Iris pigment epithelial cell (primary cell): ENCODE measurements around the gene FAM174C.
"Not testable (repeated sequence)": the region's sequence is repeated elsewhere in the genome, so short reads cannot be mapped to it uniquely, and the experiment has no call there.

Source experiments
- DNase-seq: peaks from one replicate; pipeline ENCODE4 v3.0.0-alpha.2; 2011; ENCODE audit warnings: low read depth

The FAM174C gene

DNA sequence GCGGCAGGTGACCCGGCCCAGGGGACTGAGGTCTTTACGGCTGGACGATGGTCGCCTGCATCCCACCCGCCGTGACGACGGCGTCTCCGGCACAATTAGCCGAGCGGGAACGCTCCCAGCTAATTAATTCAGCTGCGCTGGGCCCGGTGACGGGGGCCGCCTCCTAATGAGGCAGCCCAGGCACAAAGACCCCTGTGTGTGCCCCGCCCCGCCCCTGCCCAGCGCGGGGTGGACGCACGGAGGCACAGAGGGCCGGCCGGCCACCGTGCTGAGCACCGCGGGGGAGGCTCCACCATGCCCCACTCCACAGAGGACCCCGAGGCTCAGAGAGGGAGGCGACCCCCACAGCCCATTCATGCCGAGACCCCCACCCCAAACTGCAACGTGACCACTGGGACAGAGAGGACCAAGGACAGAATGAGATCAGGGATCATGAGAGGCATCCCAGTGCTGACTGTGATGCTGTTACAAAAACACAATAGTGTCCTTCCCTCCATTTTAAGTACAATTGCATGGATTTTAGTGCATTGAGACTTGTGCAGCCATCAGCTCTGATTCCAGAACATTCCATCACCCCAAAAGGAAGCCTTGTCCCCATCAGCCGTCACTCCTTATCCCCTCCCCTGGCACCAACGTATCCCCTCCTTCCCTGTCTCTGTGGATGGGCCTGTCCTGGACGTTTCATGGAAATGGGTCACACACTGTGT is 27.4 kb downstream of the FAM174C start:
- DNase-seq, result no peak

- no peak for DNase-seq
Measured at GRCh38 chr19:1304197-1304924, 29.0 kb downstream of the FAM174C start.

GRCh38 chr19:1305354-1305753 is 30.0 kb downstream of the FAM174C start:
- not testable (repeated sequence) for DNase-seq

GRCh38 chr19:1307320-1307719 is 32.0 kb downstream of the FAM174C start:
- no peak for DNase-seq

DNA sequence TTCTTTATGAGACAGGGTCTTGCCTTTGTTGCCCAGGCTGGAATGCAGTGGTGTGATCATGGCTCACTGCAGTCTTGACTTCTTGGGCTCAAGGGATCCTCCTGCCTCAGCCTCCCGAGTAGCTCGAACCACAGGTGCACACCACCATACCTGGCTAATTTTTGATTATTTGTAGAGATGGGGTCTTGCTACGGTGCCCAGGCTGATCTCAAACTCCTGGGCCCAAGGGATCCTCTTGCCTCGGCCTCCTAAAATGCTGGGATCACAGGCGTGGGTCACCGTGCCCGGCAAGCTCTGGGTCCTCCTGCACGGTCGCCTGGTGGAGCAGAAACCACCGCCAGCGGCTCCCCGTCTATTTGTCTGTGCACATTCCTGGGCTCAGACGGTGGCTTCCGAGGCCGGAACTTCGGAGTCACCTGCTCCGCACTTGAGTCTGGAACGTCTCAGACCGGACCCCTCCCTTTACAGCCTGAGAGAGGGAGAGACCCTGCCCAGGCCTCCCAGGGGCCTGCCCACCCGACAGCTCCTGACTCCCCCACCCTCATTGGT is 32.5 kb downstream of the FAM174C start:
- DNase-seq, result no peak

GRCh38 chr19:1308718-1309117 is 33.4 kb downstream of the FAM174C start:
- DNase-seq, result no peak

DNA sequence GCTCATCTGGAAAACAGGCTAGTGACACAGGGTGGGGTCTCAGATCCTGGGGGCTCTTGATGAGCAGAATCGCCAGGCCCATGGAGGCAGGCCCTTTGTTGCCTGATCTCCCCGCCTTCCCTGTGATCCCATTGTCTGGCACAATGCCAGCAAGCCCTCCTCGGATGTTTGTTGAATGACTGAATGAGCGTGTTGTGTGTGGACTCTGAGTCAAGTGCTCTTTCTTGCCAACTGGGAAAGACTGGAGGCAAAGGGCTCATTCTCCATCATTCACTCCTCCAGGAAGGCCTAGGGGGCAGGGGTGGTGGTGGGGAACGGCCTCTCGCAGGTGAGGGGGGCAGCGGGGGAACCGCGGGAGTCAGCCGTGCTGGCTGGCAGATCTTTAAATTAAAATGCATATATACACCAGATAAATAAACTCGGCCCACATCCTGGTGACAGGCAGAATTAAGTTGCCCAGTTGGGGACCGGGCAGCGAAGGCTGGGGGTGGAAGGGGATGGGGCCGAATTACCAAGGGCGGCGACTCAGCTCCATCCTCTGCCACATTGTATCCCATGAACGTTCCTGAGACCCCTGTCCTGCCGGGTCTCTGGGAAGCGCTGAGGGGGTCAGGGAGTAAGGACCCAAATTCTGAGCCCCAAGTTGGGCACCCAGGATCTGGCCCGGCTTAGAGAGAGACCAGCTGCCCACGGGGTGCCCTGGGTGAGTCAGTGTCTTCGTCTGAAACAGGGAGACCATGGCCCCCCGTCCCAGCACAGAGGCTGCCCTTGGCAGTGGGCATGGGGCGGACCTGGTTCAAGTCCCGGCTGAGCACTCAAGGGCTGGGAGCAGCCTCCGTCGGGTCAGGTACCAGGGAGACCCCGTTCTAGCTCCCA is 34.9 kb downstream of the FAM174C start:
- no peak for DNase-seq

GRCh38 chr19:1310853-1311180 is 35.5 kb downstream of the FAM174C start:
- DNase-seq, result no peak

DNA sequence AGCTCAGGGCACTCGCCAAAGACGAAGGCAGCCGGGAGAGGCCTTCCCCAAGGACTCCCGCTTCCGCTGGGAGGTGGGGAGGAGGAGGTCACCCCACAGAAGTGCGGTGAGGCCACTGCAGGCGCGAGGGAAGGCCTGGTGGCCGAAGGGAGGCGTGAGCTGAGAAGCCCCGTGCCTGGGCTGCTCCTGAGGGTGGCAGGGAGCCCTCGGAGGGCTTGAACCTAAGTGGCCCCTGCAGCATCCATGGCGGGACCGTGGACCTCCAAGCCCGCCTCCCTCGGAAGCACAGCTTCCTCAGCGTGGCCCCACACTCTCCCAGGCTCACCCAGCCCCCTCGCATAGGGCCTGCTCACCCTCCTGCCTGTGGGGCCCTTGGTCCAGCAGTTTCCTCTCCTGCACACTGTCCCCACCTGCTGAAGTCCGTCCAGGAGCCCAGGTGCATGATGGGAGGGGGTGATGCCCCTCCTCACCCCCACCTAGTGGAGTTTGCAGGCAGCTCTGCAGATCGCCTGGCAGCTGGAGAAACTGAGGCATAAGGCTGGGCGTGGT is 36.3 kb downstream of the FAM174C start:
- no peak for DNase-seq

DNA sequence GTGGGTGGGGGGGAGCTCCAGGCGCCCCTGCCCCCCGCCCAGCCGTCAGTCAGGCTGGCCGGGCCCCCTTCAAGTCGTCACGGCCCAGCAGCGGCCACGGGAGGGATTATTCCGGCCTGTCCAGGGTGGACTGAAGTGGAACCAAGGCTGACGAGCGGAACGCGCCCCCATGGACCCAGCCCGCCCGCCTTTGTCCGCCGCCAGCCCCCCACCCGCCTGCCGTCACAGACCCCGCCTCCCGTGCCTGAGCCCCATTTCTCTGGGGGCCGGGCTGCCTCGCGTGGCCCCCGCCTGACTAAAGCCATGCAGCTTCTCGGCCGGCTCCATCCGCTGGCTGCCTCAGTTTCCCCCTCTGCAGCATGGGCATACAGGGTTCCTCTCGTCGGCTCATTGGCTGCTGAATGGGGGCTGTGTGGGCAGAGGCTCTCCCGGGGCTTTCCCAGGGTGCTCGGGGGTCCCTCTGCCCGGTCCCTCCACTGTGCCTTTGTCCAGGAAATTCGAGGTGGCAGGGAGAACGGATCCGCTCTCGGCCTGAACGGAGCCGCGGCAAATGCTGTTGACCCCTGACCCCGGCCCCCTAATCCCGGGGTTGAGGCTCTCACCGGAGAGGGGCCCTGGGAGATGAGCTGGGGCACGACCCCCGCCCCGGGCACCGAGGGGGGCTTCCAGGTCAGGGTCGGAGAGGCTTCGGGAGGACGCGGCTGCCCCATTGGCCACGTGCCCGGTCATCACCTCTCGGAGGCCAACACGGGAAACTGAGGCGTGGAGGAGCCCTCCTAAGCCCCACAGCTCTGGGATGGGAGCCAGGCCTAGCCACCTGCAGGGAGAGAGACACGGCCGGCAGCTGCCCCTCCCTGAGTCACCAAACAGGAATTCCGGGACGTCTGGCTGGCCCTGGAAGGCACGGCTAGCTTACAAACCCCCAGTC is 37.7 kb downstream of the FAM174C start:
- peak; percentile 63 for DNase-seq

DNA sequence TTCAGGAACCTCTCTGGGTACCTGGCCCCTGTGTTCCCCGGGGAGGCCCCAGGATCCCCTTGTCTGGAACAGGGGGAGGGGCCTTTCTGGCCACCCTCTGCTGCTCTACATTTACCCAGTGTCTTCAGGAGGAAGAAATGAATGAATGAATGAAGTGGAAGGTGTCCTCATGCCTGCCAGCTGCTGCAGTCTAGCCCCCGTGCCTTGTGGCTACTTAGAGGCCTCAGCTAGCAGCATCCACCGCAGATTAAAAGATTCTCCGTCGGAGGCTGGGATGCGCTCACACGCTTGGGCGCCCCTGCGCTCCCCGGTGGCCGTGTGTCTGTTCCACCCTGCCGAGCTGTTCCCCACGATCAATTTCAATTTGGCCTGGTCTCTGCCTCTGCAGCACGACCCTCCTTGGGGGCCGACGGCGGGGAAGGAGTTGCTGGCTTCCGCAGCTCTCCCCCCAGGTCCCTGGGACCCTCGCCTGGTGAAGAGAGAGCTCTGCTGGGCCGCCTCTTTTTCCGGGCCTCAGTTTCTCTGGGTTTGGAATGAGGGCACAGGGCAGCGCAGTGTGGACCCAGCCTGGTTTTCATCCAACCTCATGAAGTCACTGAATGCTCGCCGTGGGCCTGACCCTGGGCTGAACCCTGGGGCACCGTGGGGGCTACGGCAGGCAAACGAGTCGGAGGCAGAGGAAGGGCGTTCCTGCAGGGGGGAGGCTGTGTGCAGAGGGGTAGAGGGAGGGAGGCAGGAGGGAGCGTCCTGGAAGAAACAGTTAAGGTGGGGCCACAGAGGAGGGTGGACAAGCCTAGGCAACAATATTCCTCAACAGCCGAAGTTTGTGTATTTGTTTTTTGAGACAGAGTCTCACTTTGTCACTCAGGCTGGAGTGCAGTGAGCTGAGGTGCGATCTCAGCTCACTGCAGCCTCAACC is 38.6 kb downstream of the FAM174C start:
- DNase-seq, result no peak

- DNase-seq, result peak; percentile 52
Measured at GRCh38 chr19:1315470-1316166, 40.3 kb downstream of the FAM174C start.

GRCh38 chr19:1316466-1316865 is 41.1 kb downstream of the FAM174C start:
- no peak for DNase-seq

- DNase-seq, result no peak
Measured at GRCh38 chr19:1317274-1318003, 42.1 kb downstream of the FAM174C start.

DNA sequence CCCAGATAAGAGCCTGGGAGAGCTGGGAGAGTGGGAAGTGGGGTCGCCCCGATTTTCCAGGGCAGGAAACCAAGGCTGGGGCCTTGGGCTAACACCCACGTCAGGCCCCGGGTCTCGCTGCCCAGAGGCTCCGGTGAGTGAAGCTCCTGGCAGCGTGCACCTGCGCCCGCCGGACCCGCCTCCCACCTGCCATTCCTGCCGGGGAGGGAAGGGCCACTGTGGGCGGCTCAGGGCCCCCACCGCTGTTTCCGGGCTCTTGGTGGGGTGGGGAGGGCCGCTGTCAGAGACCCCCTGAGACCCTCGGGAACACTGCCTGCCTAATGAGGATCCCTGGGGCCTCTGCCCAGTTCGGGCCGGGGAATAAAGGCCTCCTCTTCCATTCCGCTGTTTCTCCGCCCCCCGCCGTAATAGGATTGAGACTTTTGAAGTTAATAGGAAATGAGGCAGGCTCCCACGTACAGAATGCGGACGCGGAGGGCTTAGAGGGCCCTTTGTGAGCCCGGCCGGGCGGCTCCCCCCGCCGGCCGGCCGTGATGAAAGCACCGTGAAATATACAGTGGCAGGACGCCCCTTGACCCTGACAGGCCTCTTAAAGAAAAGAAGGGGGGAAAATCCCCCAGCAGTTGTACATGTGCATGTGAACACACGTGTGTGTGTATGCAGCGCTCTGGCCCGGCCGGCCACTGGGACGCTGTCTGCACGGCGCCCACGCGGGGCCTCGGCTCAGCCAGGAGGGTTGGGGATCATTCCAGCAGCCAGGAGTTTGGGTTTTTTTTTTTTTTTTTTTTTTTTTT is 43.5 kb downstream of the FAM174C start:
- DNase-seq, result no peak

GRCh38 chr19:1320282-1320650 is 44.9 kb downstream of the FAM174C start:
- not testable (repeated sequence) for DNase-seq

DNA sequence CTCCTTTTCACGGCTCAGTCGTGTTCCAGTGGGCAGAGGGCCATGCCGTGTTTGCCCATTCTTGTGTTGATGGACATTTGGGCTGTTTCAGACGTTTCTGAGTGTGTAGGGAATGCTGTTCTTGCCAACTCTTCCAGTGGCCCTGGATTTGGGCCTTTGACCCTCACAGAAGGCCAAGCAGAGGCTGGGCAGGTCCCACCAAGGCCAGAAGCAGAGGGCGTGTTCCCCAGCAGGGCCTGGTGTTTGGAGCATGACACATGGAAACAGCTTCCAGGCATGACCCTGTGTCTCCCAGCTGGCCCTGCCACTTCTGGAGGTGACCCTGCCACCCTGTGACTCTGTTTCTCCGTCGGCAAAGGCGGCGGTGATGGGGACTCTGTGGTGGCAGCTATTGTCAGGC is 46.2 kb downstream of the FAM174C start:
- no peak for DNase-seq
